Liver (tissue), 3 donors: ENCODE results near the gene LPCAT1.

ENCODE experiments used
- ATF3 ChIP-seq: IDR thresholded peaks from 2 replicates; pipeline ENCODE4 v1.6.1; 2016; ENCODE audit warnings: antibody characterized with exemption
- CTCF ChIP-seq: fragments of 150-350 bp; IDR thresholded peaks from 2 replicates; pipeline ENCODE4 v1.5.1; 2017; ENCODE audit warnings: improper control_type of control experiment, low read depth, low read length; ENCODE audit not compliant: missing input control
- EGR1 ChIP-seq, 2 donors: IDR thresholded peaks; 2 replicates each; pipeline ENCODE4 v1.6.1; 2016 to 2018; ENCODE audit warnings: antibody characterized with exemption in 2 of 2, low read depth in 2 of 2
- GABPA ChIP-seq, 2 donors: IDR thresholded peaks in 1 of 2; conservative IDR thresholded peaks in 1 of 2; 2 replicates each; pipeline ENCODE4 v1.6.1; 2016; ENCODE audit warnings: antibody characterized with exemption in 2 of 2, mild to moderate bottlenecking in 1 of 2, moderate library complexity in 1 of 2
- JUND ChIP-seq, 2 donors: IDR thresholded peaks; 2 replicates each; pipeline ENCODE4 v1.6.1; 2016; ENCODE audit warnings: antibody characterized with exemption in 2 of 2
- MAX ChIP-seq: IDR thresholded peaks from 2 replicates; pipeline ENCODE4 v1.6.1; 2016; ENCODE audit warnings: antibody characterized with exemption
- RAD21 ChIP-seq, 2 donors: IDR thresholded peaks; 2 replicates each; pipeline ENCODE4 v1.6.1; 2016; ENCODE audit warnings: antibody characterized with exemption in 2 of 2, mild to moderate bottlenecking in 2 of 2
- REST ChIP-seq: IDR thresholded peaks from 2 replicates; pipeline ENCODE4 v1.6.1; 2016; ENCODE audit warnings: antibody characterized with exemption, mild to moderate bottlenecking
- RXRA ChIP-seq, 2 donors: IDR thresholded peaks; 2 replicates each; pipeline ENCODE4 v1.6.1; 2017 to 2018; ENCODE audit warnings: antibody characterized with exemption in 2 of 2, mild to moderate bottlenecking in 1 of 2
- TAF1 ChIP-seq: conservative IDR thresholded peaks from 2 replicates; pipeline ENCODE4 v1.6.1; 2016; ENCODE audit warnings: antibody characterized with exemption, mild to moderate bottlenecking
- YY1 ChIP-seq: IDR thresholded peaks from 2 replicates; pipeline ENCODE4 v1.6.1; 2016; ENCODE audit warnings: antibody characterized with exemption, mild to moderate bottlenecking
- ZBTB33 ChIP-seq: IDR thresholded peaks from 2 replicates; pipeline ENCODE4 v1.6.1; 2016; ENCODE audit warnings: antibody characterized with exemption
- donor health status: healthy.
- donor health status: healthy.

GRCh38 chr5:1537603-1538154 is 13.9 kb upstream of the LPCAT1 start:
- TF ChIP-seq CTCF: no peak
- TF ChIP-seq EGR1 (IDR thresholded peaks at IDR 0.05; ENCODE audit: low read depth in 2 of 2): no peak
- no peak for TF ChIP-seq GABPA (IDR thresholded peaks at IDR 0.05 in 1 of 2, conservative IDR thresholded peaks at IDR 0.05 in 1 of 2)
- TF ChIP-seq REST: no peak
- TF ChIP-seq YY1: no peak
- TF ChIP-seq ATF3: no peak
- TF ChIP-seq TAF1: no peak
- no peak for TF ChIP-seq RAD21 (IDR thresholded peaks at IDR 0.05)
- TF ChIP-seq JUND (IDR thresholded peaks at IDR 0.05): no peak
- no peak for TF ChIP-seq MAX
- no peak for TF ChIP-seq ZBTB33
- no peak for TF ChIP-seq RXRA (IDR thresholded peaks at IDR 0.05)
